Effector memory CD4-positive, alpha-beta T cell (primary cell): ENCODE measurements around the gene PIWIL4.
A peak's percentile ranks its signal among the peaks of the same experiment; 100 is the strongest.
"Not testable (repeated sequence)": the region's sequence is repeated elsewhere in the genome, so short reads cannot be mapped to it uniquely, and the experiment has no call there.

Experiments
- DNase-seq, 3 donors: peaks; one replicate each; pipeline ENCODE4 v3.0.0-alpha.2; 2020
- H3K27ac ChIP-seq: 2 replicates; pipeline ENCODE4 v1.7.0; 2013; ENCODE audit warnings: mild to moderate bottlenecking, low read length, moderate library complexity; ENCODE audit not compliant: insufficient read depth, poor library complexity, severe bottlenecking
- H3K27me3 ChIP-seq: replicated peaks from 2 replicates; pipeline ENCODE4 v1.7.0; 2013; ENCODE audit warnings: mild to moderate bottlenecking, low read length; ENCODE audit not compliant: insufficient read depth, control insufficient read depth, poor library complexity, severe bottlenecking
- H3K36me3 ChIP-seq: 2 replicates; pipeline ENCODE4 v1.7.0; 2013; ENCODE audit warnings: mild to moderate bottlenecking, low read length, moderate library complexity; ENCODE audit not compliant: control insufficient read depth, insufficient read depth
- H3K4me1 ChIP-seq: 2 replicates; pipeline ENCODE4 v1.7.0; 2013; ENCODE audit warnings: low read length, mild to moderate bottlenecking; ENCODE audit not compliant: control insufficient read depth, insufficient read depth, poor library complexity, severe bottlenecking
- H3K4me3 ChIP-seq: 2 replicates; pipeline ENCODE4 v1.7.0; 2013; ENCODE audit warnings: low read length, low read depth, mild to moderate bottlenecking; ENCODE audit not compliant: insufficient read depth, poor library complexity, severe bottlenecking
- H3K9me3 ChIP-seq: 2 replicates; pipeline ENCODE4 v1.7.0; 2013; ENCODE audit warnings: mild to moderate bottlenecking, low read length, moderate library complexity; ENCODE audit not compliant: control insufficient read depth

The PIWIL4 gene

GRCh38 chr11:94599510-94599909, 32.3 kb downstream of the PIWIL4 start:
- H3K27ac ChIP-seq: no peak overlapping the region

GRCh38 chr11:94602430-94603372, 35.5 kb downstream of the PIWIL4 start:
- Histone ChIP-seq H3K27me3 (no peaks in the 10 kb centered on the region), H3K36me3 (no peaks in the 10 kb centered on the region), H3K27ac (no peak overlapping the region), H3K9me3 (no peaks in the 10 kb centered on the region), H3K4me3 (no peak overlapping the region), H3K4me1 (no peaks in the 10 kb centered on the region)
- DNase-seq: peak in 1 of 3 donors; percentile 5

More at GRCh38 chr11:94599510-94599909, 32.3 kb downstream of the PIWIL4 start:
- Histone ChIP-seq H3K9me3 (no peaks in the 10 kb centered on the region), H3K4me3 (no peak overlapping the region), H3K27me3 (no peaks in the 10 kb centered on the region), H3K4me1 (no peaks in the 10 kb centered on the region), H3K36me3 (no peaks in the 10 kb centered on the region)
- no peak for DNase-seq

- Histone ChIP-seq H3K27ac (no peak overlapping the region), H3K4me3 (no peak overlapping the region), H3K4me1 (no peaks in the 10 kb centered on the region), H3K9me3 (no peaks in the 10 kb centered on the region), H3K36me3 (no peaks in the 10 kb centered on the region), H3K27me3 (no peaks in the 10 kb centered on the region)
- no peak for DNase-seq
Observed at GRCh38 chr11:94603587-94603986, 36.4 kb downstream of the PIWIL4 start.

- no peaks in the 10 kb centered on the region for H3K36me3 ChIP-seq
- H3K27me3 ChIP-seq: no peaks in the 10 kb centered on the region
- H3K4me1 ChIP-seq: no peaks in the 10 kb centered on the region
- no peak overlapping the region for H3K4me3 ChIP-seq
- H3K27ac ChIP-seq: no peak overlapping the region
- no peak for DNase-seq
- H3K9me3 ChIP-seq: no peaks in the 10 kb centered on the region
Observed at GRCh38 chr11:94604482-94604881, 37.3 kb downstream of the PIWIL4 start.

GRCh38 chr11:94613120-94613519, 46.0 kb downstream of the PIWIL4 start:
- peaks cover 3% of the 10 kb centered on the region for H3K9me3 ChIP-seq
- H3K27ac ChIP-seq: no peak overlapping the region
- H3K4me3 ChIP-seq: no peak overlapping the region
- H3K36me3 ChIP-seq: no peaks in the 10 kb centered on the region
- H3K27me3 ChIP-seq: no peaks in the 10 kb centered on the region
- no peaks in the 10 kb centered on the region for H3K4me1 ChIP-seq
- DNase-seq: no peak

- Histone ChIP-seq H3K4me3 (no peak overlapping the region), H3K27me3 (no peaks in the 10 kb centered on the region), H3K36me3 (no peaks in the 10 kb centered on the region), H3K9me3 (no peaks in the 10 kb centered on the region), H3K4me1 (no peaks in the 10 kb centered on the region), H3K27ac (no peak overlapping the region)
- DNase-seq: no peak
Observed at GRCh38 chr11:94623120-94623735, 56.1 kb downstream of the PIWIL4 start.

- H3K36me3 ChIP-seq, H3K9me3 ChIP-seq, H3K27ac ChIP-seq, H3K27me3 ChIP-seq, H3K4me3 ChIP-seq, H3K4me1 ChIP-seq, DNase-seq: not testable (repeated sequence)
Observed at GRCh38 chr11:94625422-94625821, 58.3 kb downstream of the PIWIL4 start.

- H3K27ac ChIP-seq, H3K27me3 ChIP-seq, H3K4me3 ChIP-seq, H3K4me1 ChIP-seq, DNase-seq, H3K36me3 ChIP-seq, H3K9me3 ChIP-seq: not testable (repeated sequence)
Observed at GRCh38 chr11:94627003-94627560, 59.9 kb downstream of the PIWIL4 start.

- no peaks in the 10 kb centered on the region for H3K4me1 ChIP-seq
- H3K27me3 ChIP-seq: no peaks in the 10 kb centered on the region
- no peak overlapping the region for H3K27ac ChIP-seq
- no peaks in the 10 kb centered on the region for H3K9me3 ChIP-seq
- H3K4me3 ChIP-seq: no peak overlapping the region
- H3K36me3 ChIP-seq: no peaks in the 10 kb centered on the region
- DNase-seq: no peak
Observed at GRCh38 chr11:94629741-94630140, 62.6 kb downstream of the PIWIL4 start.

- Histone ChIP-seq H3K27ac (no peak overlapping the region), H3K27me3 (no peaks in the 10 kb centered on the region), H3K36me3 (no peaks in the 10 kb centered on the region), H3K9me3 (no peaks in the 10 kb centered on the region), H3K4me3 (no peak overlapping the region), H3K4me1 (no peaks in the 10 kb centered on the region)
- no peak for DNase-seq
Observed at GRCh38 chr11:94630221-94630620, 63.1 kb downstream of the PIWIL4 start.
